Neural crest cell (in vitro differentiated cells): Measurements from ENCODE around the gene ZNF366. TPM values are rescaled to one million over a fixed set of nuclear protein-coding genes. Genes with fewer than 3 reads are reported as not detected.

ENCODE experiments used
- DNase-seq: peaks from one replicate; pipeline ENCODE4 v3.0.0; 2021; ENCODE audit warnings: low read depth, mixed read lengths, low spot score
- H3K27ac Mint-ChIP-seq: one replicate; pipeline ENCODE4 v1.8.0; 2021; ENCODE audit warnings: mild to moderate bottlenecking, mixed read lengths; ENCODE audit not compliant: unreplicated experiment
- H3K27me3 Mint-ChIP-seq: 2 replicates; pipeline ENCODE4 v1.8.0; 2021; ENCODE audit warnings: low read depth, mild to moderate bottlenecking, mixed read lengths
- H3K36me3 Mint-ChIP-seq: 2 replicates; pipeline ENCODE4 v1.8.0; 2021; ENCODE audit warnings: low read depth, mild to moderate bottlenecking, mixed read lengths
- H3K4me1 Mint-ChIP-seq: 2 replicates; pipeline ENCODE4 v1.8.0; 2021; ENCODE audit warnings: mixed read lengths
- H3K4me3 Mint-ChIP-seq: one replicate; pipeline ENCODE4 v1.8.0; 2021; ENCODE audit warnings: mild to moderate bottlenecking, mixed read lengths
- H3K9me3 Mint-ChIP-seq: 2 replicates; pipeline ENCODE4 v1.8.0; 2021; ENCODE audit warnings: mixed read lengths
- total RNA-seq: library from RNA; stranded (reverse); gene quantifications from 2 replicates; pipeline ENCODE4 v1.2.1, GENCODE V29; 2021
- TF ChIP-seq, protein P1 (sequence below): fragments of 200-600 bp; sonication (generic); conservative IDR thresholded peaks from 2 replicates; pipeline ENCODE4 v1.5.0; 2021; ENCODE audit warnings: antibody characterized with exemption, mild to moderate bottlenecking

ZNF366 gene
- total RNA-seq, 1 donor from 2014 or later = not detected

DNA sequence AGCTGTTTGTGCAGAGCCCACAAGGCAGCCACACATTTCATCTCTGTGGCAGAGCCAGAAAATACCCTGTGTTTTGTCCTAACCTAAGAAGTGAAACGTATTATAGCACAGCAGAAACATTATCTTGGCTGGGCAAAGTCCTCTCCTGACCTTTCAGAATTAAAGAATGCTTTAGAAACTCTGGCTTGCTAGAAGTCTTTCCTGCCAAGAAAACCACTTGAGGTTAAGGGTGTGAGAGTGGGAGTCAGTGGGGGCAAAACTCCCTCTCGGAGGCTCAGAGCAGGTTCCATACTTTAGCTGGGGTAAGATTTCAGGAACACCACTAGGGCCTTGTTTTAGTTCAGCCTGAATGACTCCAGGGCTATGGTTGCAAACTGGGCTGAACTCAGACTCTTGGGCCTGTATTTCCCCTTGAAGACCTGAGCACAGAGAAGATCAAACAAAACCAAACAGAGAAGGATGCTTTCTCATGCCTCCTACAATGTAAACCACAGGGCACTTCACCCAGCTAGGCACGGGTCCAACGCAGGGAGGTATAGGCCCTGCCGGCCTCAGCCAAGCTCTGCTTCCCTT is 48.0 kb downstream of the ZNF366 start:
- H3K27ac Mint-ChIP-seq = no peak overlapping the region
- peaks cover 3% of the 10 kb centered on the region for H3K9me3 Mint-ChIP-seq
- TF ChIP-seq, protein P1, sequence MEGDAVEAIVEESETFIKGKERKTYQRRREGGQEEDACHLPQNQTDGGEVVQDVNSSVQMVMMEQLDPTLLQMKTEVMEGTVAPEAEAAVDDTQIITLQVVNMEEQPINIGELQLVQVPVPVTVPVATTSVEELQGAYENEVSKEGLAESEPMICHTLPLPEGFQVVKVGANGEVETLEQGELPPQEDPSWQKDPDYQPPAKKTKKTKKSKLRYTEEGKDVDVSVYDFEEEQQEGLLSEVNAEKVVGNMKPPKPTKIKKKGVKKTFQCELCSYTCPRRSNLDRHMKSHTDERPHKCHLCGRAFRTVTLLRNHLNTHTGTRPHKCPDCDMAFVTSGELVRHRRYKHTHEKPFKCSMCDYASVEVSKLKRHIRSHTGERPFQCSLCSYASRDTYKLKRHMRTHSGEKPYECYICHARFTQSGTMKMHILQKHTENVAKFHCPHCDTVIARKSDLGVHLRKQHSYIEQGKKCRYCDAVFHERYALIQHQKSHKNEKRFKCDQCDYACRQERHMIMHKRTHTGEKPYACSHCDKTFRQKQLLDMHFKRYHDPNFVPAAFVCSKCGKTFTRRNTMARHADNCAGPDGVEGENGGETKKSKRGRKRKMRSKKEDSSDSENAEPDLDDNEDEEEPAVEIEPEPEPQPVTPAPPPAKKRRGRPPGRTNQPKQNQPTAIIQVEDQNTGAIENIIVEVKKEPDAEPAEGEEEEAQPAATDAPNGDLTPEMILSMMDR = no peak
- H3K4me3 Mint-ChIP-seq = no peak overlapping the region
- peaks cover 15% of the 10 kb centered on the region for H3K4me1 Mint-ChIP-seq
- DNase-seq = no peak
- no peaks in the 10 kb centered on the region for H3K36me3 Mint-ChIP-seq
- H3K27me3 Mint-ChIP-seq = no peaks in the 10 kb centered on the region

DNA sequence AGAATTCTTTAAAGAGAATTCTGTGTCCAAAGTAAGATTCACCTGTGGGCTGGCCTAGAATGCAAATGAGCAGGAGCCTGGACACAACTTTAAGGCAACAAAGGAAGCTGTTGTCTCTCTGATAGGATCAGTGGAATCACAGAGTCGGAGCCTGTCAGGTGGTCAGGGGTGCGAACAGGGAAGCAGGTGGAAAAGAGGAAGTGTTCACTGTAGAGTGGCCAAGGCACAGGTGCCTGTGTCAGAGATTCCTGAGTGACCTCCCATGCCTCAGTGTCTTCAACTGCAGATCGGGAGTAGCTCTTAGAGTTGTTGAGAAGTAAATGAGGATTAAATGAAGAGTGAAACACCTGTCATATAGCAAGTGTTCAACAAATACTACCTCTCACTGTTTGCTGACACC is 48.8 kb downstream of the ZNF366 start:
- TF ChIP-seq, protein P1 = no peak
- peaks cover 14% of the 10 kb centered on the region for H3K4me1 Mint-ChIP-seq
- no peak for DNase-seq
- H3K36me3 Mint-ChIP-seq = no peaks in the 10 kb centered on the region
- H3K27me3 Mint-ChIP-seq = no peaks in the 10 kb centered on the region
- H3K27ac Mint-ChIP-seq = no peak overlapping the region
- no peak overlapping the region for H3K4me3 Mint-ChIP-seq
- H3K9me3 Mint-ChIP-seq = peaks cover 3% of the 10 kb centered on the region

DNA sequence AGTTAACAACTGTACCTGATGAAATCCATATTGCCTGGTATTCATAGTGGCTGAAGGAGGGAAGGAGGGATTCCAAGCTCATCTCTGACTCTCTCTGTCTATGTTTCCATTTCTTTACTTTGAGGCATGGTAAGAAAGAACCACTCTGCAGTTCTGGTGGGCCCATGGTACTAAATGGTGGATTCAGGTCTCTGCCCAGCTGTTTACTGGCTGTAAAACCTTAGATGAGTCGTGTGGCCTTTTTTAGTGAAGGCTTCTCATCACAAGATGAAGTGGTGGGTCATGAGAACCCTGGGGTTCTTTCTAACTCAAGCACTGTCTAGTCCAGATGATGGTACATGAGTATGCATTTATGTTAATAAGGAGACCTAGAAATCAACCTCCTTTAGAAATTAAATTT is 49.7 kb downstream of the ZNF366 start:
- no peaks in the 10 kb centered on the region for H3K36me3 Mint-ChIP-seq
- H3K9me3 Mint-ChIP-seq = peaks cover 3% of the 10 kb centered on the region
- no peak overlapping the region for H3K27ac Mint-ChIP-seq
- H3K27me3 Mint-ChIP-seq = no peaks in the 10 kb centered on the region
- H3K4me3 Mint-ChIP-seq = no peak overlapping the region
- TF ChIP-seq, protein P1 = no peak
- DNase-seq = no peak
- peaks cover 21% of the 10 kb centered on the region for H3K4me1 Mint-ChIP-seq

DNA sequence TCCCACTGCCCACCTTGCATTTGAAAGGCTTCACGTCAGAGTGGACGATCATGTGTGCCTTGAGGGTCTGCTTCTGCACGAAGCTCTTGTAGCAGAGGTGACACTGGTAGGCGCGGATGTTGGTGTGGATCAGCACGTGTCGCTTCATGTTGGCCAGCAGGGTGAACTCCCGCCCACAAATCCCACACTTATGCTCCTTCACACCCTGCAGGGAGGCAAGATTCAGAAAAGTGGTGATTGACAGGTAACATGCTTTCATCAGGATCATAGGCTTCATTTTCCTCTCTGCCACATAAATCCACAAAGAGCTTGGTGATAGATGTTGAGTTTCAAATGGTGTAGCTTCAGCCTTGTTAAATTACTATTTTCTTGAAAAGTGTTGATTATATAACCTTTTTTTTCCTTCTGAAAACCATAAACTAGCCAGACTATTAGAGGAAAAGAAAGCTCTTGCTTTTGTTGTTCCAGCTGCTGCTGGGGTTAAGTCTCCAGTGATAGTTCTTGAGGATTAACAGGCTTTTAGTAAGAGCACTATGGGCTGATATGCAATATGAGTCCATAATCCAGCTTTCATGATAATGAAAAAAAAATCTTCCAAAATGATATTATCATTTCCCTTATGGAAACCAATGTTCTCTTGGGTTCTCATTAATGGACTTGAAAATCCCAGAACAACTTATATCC is 50.7 kb downstream of the ZNF366 start:
- TF ChIP-seq, protein P1 = no peak
- Mint-ChIP-seq H3K9me3 (peaks cover 3% of the 10 kb centered on the region), H3K27ac (no peak overlapping the region), H3K36me3 (no peaks in the 10 kb centered on the region), H3K27me3 (no peaks in the 10 kb centered on the region), H3K4me3 (no peak overlapping the region), H3K4me1 (peaks cover 30% of the 10 kb centered on the region)
- no peak for DNase-seq

DNA sequence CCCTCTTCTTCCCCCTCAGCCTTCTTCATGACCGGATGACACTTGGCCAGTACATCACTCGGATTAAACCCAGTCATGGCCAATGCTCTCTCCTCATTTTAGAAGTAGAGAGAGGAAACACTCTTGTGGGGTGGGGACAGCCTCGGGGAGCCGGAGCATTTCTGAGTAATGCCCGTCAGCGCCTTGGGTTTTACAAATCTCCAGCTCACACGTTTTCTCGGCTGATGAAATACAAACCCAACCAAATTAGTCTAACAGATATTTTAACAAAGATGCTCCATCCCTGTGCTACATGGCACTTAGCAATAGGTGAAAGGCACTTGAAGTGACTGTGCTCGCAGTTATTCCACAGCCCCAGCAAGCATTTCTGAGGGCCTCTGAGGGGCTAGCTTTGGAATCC is 51.7 kb downstream of the ZNF366 start:
- no peak for DNase-seq
- Mint-ChIP-seq H3K27me3 (no peaks in the 10 kb centered on the region), H3K27ac (no peak overlapping the region), H3K9me3 (peaks cover 8% of the 10 kb centered on the region), H3K4me3 (no peak overlapping the region), H3K36me3 (no peaks in the 10 kb centered on the region), H3K4me1 (peaks cover 38% of the 10 kb centered on the region)
- TF ChIP-seq, protein P1 = no peak
